ENCODE measurements around the gene BAIAP2L2.
A peak's percentile ranks its signal among the peaks of the same experiment; 100 is the strongest.

DNA sequence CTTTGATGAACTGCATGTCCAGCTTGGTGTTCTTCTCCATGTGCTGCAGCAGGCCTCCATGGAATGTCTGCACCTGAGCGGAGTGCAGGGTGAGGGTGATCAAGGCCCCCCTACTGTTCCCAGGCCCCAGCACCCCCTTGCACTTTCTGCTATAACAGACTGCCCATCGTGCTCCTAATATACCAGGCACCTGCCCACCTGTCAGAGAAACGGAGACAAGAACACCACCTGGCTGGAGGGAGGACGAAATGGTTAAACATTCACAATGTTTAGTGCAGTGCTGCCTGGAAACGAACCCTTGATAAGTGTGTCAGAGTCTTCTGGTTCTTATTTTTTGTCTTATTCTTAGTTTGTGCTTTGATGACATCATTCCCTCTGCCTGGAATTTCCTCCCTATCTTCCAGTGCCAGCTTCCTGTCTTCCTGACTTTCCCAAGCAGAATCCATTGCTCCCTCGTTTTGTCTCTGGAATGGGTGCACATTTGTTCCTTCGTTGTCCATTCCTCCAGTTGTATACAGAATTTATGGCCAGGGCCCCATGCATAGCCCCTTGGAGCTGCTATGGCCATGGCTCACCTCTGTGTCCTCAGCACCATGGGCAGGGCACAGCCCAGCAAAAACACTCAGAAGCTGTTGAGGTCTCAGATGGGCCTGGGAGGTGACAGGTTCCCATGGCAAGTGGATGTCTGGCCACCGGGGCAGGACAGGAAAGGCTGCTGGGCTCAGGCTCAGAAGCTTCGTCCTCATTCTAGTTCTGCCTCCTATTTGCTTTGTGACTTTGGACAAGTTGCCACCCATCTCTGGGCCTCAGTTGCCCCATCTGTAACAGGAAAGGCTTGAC is 11.9 kb downstream of the BAIAP2L2 start:
- TF ChIP-seq, protein P1, sequence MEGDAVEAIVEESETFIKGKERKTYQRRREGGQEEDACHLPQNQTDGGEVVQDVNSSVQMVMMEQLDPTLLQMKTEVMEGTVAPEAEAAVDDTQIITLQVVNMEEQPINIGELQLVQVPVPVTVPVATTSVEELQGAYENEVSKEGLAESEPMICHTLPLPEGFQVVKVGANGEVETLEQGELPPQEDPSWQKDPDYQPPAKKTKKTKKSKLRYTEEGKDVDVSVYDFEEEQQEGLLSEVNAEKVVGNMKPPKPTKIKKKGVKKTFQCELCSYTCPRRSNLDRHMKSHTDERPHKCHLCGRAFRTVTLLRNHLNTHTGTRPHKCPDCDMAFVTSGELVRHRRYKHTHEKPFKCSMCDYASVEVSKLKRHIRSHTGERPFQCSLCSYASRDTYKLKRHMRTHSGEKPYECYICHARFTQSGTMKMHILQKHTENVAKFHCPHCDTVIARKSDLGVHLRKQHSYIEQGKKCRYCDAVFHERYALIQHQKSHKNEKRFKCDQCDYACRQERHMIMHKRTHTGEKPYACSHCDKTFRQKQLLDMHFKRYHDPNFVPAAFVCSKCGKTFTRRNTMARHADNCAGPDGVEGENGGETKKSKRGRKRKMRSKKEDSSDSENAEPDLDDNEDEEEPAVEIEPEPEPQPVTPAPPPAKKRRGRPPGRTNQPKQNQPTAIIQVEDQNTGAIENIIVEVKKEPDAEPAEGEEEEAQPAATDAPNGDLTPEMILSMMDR (IDR thresholded peaks at IDR 0.05; ENCODE audit: insufficient read depth, low read length) = no peak
- TF ChIP-seq, protein P2, sequence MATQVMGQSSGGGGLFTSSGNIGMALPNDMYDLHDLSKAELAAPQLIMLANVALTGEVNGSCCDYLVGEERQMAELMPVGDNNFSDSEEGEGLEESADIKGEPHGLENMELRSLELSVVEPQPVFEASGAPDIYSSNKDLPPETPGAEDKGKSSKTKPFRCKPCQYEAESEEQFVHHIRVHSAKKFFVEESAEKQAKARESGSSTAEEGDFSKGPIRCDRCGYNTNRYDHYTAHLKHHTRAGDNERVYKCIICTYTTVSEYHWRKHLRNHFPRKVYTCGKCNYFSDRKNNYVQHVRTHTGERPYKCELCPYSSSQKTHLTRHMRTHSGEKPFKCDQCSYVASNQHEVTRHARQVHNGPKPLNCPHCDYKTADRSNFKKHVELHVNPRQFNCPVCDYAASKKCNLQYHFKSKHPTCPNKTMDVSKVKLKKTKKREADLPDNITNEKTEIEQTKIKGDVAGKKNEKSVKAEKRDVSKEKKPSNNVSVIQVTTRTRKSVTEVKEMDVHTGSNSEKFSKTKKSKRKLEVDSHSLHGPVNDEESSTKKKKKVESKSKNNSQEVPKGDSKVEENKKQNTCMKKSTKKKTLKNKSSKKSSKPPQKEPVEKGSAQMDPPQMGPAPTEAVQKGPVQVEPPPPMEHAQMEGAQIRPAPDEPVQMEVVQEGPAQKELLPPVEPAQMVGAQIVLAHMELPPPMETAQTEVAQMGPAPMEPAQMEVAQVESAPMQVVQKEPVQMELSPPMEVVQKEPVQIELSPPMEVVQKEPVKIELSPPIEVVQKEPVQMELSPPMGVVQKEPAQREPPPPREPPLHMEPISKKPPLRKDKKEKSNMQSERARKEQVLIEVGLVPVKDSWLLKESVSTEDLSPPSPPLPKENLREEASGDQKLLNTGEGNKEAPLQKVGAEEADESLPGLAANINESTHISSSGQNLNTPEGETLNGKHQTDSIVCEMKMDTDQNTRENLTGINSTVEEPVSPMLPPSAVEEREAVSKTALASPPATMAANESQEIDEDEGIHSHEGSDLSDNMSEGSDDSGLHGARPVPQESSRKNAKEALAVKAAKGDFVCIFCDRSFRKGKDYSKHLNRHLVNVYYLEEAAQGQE (IDR thresholded peaks at IDR 0.05; ENCODE audit: insufficient replicate concordance, low read depth) = peak; percentile 22
- TF ChIP-seq GABPA (IDR thresholded peaks at IDR 0.05; ENCODE audit: low read depth) (no peak), POLR2AphosphoS5 (IDR thresholded peaks at IDR 0.05; ENCODE audit: low read depth) (no peak)

Data from HL-60 (cell line).